SK-N-DZ (cell line): ENCODE results near the gene RAB11FIP3.

Source experiments
- DNase-seq: peaks from one replicate; pipeline ENCODE4 v3.0.0-alpha.2; 2015; ENCODE audit warnings: low spot score
- small RNA-seq, 2 experiments: library from RNA; depleted of rRNA; stranded (forward); fragments of <200 nt; gene quantifications; one replicate each; pipeline ENCODE3, GENCODE V24; 2014

RAB11FIP3 gene

DNA sequence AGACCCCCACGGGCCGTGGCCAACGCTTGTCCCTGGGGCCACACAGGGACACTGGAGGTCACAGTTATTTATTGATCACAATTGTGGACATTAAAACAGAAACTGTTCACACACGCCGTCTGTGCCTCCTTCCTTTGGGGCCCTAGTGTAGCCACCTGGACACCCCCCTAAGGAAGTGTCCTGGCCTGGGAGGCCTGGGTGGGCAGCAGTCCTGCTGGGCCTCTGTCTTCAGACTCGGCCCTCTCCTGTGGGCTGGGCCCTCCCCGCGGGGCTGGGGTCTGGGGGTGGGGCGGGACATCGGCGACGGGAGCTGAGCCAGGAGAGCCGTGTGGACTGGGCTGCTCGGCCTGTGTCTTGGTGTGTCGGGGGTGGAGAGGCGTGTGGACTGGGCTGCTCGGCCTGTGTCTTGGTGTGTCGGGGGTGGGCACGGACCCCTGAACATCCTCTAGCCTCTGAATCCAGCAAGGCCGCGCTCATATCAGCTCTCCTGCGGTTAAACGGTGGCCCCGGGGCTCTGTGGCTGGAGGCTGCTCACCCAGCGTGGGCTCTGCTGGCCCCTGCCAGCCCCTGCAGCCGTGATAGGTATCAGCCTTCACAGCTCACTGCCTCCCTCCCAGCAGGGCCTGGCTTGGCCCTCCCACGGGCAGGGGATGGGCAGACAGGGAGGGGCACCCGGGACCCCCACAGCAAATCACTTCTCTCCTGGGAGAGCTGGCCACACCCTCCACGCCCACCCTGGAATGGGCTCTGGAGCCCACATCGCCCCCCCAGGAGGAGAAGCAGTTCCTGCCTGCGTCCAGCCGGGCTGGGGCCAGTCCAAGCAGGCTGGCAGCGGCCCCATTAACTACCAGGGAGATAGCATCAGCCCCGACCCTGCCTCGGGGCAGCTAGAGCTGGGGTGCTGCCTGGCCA lies 140.2 kb downstream of the RAB11FIP3 start:
- DNase-seq: peak; percentile 71

DNA sequence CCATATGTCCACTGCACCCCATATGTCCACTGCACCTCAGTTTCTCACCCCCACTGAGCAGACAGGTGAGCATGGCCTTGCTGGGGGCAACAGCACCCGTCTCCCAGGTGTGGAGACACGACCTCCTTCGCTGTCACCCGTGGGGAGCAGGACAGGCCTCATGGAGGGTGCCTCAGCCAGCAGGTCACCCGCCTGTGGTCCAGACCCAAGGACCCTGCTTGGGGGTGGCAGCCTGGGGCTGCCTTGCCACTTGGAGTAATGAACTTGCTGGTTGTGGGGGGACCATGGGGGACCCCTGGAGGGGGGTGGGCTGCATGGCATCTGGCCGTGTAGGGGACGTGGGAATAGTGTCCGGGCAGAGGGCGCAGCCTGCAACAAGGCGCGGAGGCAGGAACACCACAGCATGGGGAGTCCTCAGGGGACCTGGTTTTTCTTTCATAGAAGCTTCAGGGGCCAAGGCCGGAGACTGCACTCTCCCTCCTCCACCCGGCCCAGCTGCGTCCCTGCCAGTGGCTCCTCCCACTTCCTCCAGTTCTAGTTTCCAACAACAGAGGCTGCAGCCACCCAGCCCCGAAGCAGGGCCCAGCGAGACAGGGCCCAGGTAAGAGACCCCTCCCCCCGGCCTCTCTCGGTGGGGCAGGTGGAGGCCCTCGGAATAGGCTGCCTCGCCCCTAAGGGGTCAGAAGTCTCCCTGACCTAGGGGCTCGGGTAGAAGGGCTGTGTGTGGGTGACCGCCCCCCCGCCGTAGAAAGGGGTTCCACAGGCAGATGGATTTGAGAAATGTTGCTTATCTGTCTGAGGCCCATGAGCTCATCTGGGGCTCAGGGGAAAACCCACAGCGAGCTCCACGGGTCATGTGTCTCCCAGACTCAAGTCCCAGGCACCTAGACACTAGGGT lies 141.3 kb downstream of the RAB11FIP3 start, which contains the start of gene NHLRC4:
NHLRC4 (plus strand) TSS at position 531 of the 898 bp plus-strand sequence. CDS start 1,043 bp downstream, outside the sequence.
- peak; percentile 82 for DNase-seq

DNA sequence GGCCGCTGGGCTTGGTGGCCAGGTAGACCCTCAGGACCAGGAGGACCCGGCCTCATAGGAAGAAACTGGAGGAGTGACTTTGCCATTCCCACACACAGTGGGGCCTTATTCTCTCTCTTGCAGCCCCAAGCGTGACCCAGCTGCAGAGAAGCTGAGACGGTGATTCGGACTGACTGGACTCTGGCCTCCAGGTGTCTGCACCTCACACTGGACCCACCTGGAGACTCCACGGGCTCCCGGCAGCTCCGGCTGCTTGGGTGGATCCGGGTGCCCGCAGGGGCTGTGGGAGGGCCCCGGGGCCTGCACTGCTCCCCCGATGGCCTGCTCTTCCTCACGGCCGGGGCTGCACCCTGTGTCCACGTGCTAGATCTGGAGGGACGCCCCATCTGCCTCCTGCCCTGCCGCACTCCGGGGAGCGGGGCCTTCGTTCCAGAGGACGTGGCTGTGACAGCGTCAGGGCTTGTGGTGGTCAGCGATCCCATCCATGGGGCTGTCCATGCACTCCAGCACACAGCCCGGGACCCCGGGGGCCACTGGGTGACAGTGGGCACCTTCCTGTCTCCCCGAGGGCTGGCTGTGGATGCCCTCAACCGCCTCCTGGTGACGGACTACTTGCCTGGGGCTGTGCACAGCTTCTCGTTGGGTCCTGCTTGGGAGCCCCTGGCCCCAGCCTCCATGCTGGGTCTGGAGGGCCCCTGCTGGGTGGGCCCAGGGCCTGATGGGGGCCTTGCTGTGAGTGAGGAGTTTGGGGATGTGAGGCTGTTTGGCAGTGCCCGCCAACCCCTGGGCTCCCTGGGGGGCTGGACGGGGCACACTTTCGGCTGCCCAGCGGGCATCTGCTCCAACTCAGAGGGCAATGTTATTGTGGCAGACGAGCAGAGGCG lies 142.2 kb downstream of the RAB11FIP3 start:
- no peak for DNase-seq

GRCh38 chr16:568401-569258 lies 143.2 kb downstream of the RAB11FIP3 start:
- DNase-seq: no peak

- DNase-seq: peak; percentile 57
These were observed 144.2 kb downstream of the RAB11FIP3 start, which contains the start of gene PIGQ for GRCh38 chr16:569445-570254. TSS of gene PIGQ (plus strand) at chr16:569968. CDS start at chr16:574075, 4,107 bp downstream.

Small RNA genes lying within 50 kb of the gene (small RNA-seq; reads per million reads assigned to genes)
- gene MIR3176: 0.24 to 3.9 reads per million in 2 experiments
- gene MIR5587: 0.03 to 0.27 reads per million in 2 experiments
- gene RF00019: 0 reads per million in 2 experiments
- 0 to 0.03 reads per million in 2 experiments for gene Z98883.1
